Neural cell (in vitro differentiated cells): ENCODE results near the gene STUM. TPM values are rescaled to one million over a fixed set of nuclear protein-coding genes. Genes with fewer than 3 reads are reported as not detected.

Experiments used
- H2AFZ ChIP-seq: fragments of 200-600, 300-800 bp; sonication (generic), shearing (Covaris generic); 2 replicates; pipeline ENCODE4 v1.6.0; 2014; ENCODE audit warnings: low read depth, mild to moderate bottlenecking, antibody characterized with exemption, low read length, moderate library complexity
- H3F3A ChIP-seq: fragments of 200-600 bp; shearing (Covaris generic); 2 replicates; pipeline ENCODE4 v1.6.1; 2016; ENCODE audit warnings: mild to moderate bottlenecking, moderate library complexity, mixed read lengths, antibody characterized with exemption, low read length; ENCODE audit not compliant: insufficient read depth, poor library complexity, severe bottlenecking
- H3K27ac ChIP-seq: fragments of 200-600, 300-800 bp; sonication (generic), shearing (Covaris generic); 2 replicates; pipeline ENCODE4 v1.5.1; 2014; ENCODE audit warnings: mild to moderate bottlenecking, low read length, moderate library complexity
- H3K27me3 ChIP-seq: fragments of 300-800, 200-600 bp; sonication (generic), shearing (Covaris generic); 2 replicates; pipeline ENCODE4 v1.6.0; 2014; ENCODE audit warnings: mild to moderate bottlenecking, low read depth, low read length, moderate library complexity; ENCODE audit not compliant: insufficient read depth
- H3K36me3 ChIP-seq: fragments of 300-800, 200-600 bp; sonication (generic), shearing (Covaris generic); 2 replicates; pipeline ENCODE4 v1.5.1; 2014; ENCODE audit warnings: mild to moderate bottlenecking, antibody characterized with exemption, low read length, moderate library complexity; ENCODE audit not compliant: insufficient read depth
- H3K4me2 ChIP-seq: fragments of 300-800, 200-600 bp; sonication (generic), shearing (Covaris generic); 2 replicates; pipeline ENCODE4 v1.6.0; 2014; ENCODE audit warnings: mild to moderate bottlenecking, low read length
- H3K4me3 ChIP-seq: fragments of 300-800, 200-600 bp; sonication (generic), shearing (Covaris generic); 2 replicates; pipeline ENCODE4 v1.5.1; 2014; ENCODE audit warnings: mild to moderate bottlenecking, low read length, moderate library complexity
- H3K79me2 ChIP-seq: fragments of 200-600 bp; shearing (Covaris generic); replicated peaks from 2 replicates; pipeline ENCODE4 v1.6.0; 2014; ENCODE audit warnings: mild to moderate bottlenecking, low read length, moderate library complexity; ENCODE audit not compliant: insufficient read depth
- H3K9ac ChIP-seq: fragments of 300-800, 200-600 bp; sonication (generic), shearing (Covaris generic); 2 replicates; pipeline ENCODE4 v1.6.1; 2016; ENCODE audit warnings: mild to moderate bottlenecking, low read length, mixed read lengths
- H3K9me2 ChIP-seq: fragments of 200-600 bp; shearing (Covaris generic); 2 replicates; pipeline ENCODE4 v1.6.1; 2016; ENCODE audit warnings: mild to moderate bottlenecking, low read length, mixed read lengths; ENCODE audit not compliant: insufficient read depth
- H3K9me3 ChIP-seq: fragments of 200-600, 300-800 bp; sonication (generic), shearing (Covaris generic); 2 replicates; pipeline ENCODE4 v1.6.1; 2016; ENCODE audit warnings: mild to moderate bottlenecking, mixed run types, low read length, moderate library complexity, mixed read lengths
- H4K20me1 ChIP-seq: fragments of 200-600 bp; shearing (Covaris generic); 2 replicates; pipeline ENCODE4 v1.6.1; 2016; ENCODE audit warnings: mild to moderate bottlenecking, mixed run types; ENCODE audit not compliant: insufficient read depth
- CTCF ChIP-seq: fragments of 450-650 bp; IDR thresholded peaks from 2 replicates; pipeline ENCODE4 v1.5.1; 2014; ENCODE audit warnings: antibody characterized with exemption, mild to moderate bottlenecking, moderate library complexity; ENCODE audit not compliant: poor library complexity, severe bottlenecking
- EP300 ChIP-seq: fragments of 450-650 bp; conservative IDR thresholded peaks from 2 replicates; pipeline ENCODE4 v1.6.1; 2014; ENCODE audit warnings: antibody characterized with exemption, mild to moderate bottlenecking, moderate library complexity; ENCODE audit not compliant: poor library complexity, severe bottlenecking
- EZH2 ChIP-seq: fragments of 200-600, 300-800 bp; shearing (Covaris generic), sonication (generic); IDR thresholded peaks from 2 replicates; pipeline ENCODE4 v1.6.1; 2014; ENCODE audit warnings: antibody characterized with exemption, low read length, borderline replicate concordance, mild to moderate bottlenecking; ENCODE audit not compliant: insufficient read depth, poor library complexity, severe bottlenecking
- MXI1 ChIP-seq: fragments of 450-650 bp; conservative IDR thresholded peaks from 2 replicates; pipeline ENCODE4 v1.6.1; 2014; ENCODE audit warnings: antibody characterized with exemption, mild to moderate bottlenecking; ENCODE audit not compliant: poor library complexity, severe bottlenecking
- POLR2AphosphoS5 ChIP-seq: IDR thresholded peaks from 2 replicates; pipeline ENCODE4 v1.6.1; 2012
- RAD21 ChIP-seq: fragments of 450-650 bp; conservative IDR thresholded peaks from 2 replicates; pipeline ENCODE4 v1.6.1; 2014; ENCODE audit warnings: antibody characterized with exemption, mild to moderate bottlenecking, moderate library complexity
- SMC3 ChIP-seq: fragments of 450-650 bp; conservative IDR thresholded peaks from 2 replicates; pipeline ENCODE4 v1.6.1; 2014; ENCODE audit warnings: antibody characterized with exemption, mild to moderate bottlenecking, moderate library complexity; ENCODE audit not compliant: poor library complexity
- TAF1 ChIP-seq: IDR thresholded peaks from 2 replicates; pipeline ENCODE4 v1.6.1; 2012; ENCODE audit warnings: low read depth
- polyA plus RNA-seq: library from polyadenylated mRNA; depleted of rRNA; stranded (reverse); fragments of >200 nt; gene quantifications from 2 replicates; pipeline ENCODE4 v1.2.3, GENCODE V29; 2014
- TF ChIP-seq, protein P1 (sequence below): IDR thresholded peaks from 2 replicates; pipeline ENCODE4 v1.6.1; 2012; ENCODE audit warnings: borderline replicate concordance

The STUM gene
- polyA plus RNA-seq, 1 donor from 2014 or later, result 0.52 TPM

DNA sequence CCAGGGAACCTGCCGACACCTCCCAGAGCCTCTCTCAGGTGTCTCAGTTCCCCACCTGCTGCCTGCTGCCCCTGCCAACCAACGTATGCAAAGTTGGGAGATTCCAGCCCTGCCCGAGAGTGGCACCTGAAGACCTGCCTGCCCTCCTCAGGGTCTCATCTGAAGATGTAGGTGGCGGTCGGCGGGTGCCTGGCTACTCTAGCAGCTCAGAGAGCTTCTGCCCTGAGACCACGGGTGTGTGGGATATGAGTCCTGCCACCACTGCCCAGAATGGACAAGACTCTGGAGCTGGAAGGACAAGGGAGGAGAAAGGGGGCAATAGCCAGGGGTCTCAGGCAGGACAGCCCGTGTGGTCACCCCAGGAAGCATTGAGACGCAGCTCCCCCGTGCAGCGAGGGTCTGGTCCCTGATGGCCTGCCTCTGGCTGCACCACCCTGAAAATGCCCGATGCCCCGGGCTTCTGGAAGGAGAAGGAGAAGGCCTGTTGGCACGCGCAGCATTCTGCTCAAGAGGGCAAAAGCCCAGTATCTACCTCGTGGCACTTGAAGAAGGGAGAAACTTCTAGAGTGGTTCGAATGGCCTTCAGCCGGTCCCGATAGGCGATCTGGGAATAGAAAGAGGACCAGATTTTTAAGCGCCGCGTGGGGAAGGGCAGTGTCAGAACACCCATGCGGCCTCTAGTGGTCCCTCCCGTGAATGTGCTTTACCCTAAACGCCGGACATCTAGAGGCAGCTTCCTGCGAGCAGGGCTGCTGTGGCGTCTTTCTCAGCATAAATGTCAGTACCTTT, 88.8 kb downstream of the STUM start:
- no peak overlapping the region for H3K9ac ChIP-seq
- H3K36me3 ChIP-seq, result no peaks in the 10 kb centered on the region
- TF ChIP-seq SMC3 (no peak), TAF1 (no peak), EP300 (no peak), MXI1 (no peak), POLR2AphosphoS5 (no peak)
- TF ChIP-seq, protein P1, sequence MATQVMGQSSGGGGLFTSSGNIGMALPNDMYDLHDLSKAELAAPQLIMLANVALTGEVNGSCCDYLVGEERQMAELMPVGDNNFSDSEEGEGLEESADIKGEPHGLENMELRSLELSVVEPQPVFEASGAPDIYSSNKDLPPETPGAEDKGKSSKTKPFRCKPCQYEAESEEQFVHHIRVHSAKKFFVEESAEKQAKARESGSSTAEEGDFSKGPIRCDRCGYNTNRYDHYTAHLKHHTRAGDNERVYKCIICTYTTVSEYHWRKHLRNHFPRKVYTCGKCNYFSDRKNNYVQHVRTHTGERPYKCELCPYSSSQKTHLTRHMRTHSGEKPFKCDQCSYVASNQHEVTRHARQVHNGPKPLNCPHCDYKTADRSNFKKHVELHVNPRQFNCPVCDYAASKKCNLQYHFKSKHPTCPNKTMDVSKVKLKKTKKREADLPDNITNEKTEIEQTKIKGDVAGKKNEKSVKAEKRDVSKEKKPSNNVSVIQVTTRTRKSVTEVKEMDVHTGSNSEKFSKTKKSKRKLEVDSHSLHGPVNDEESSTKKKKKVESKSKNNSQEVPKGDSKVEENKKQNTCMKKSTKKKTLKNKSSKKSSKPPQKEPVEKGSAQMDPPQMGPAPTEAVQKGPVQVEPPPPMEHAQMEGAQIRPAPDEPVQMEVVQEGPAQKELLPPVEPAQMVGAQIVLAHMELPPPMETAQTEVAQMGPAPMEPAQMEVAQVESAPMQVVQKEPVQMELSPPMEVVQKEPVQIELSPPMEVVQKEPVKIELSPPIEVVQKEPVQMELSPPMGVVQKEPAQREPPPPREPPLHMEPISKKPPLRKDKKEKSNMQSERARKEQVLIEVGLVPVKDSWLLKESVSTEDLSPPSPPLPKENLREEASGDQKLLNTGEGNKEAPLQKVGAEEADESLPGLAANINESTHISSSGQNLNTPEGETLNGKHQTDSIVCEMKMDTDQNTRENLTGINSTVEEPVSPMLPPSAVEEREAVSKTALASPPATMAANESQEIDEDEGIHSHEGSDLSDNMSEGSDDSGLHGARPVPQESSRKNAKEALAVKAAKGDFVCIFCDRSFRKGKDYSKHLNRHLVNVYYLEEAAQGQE, result no peak
- no peaks in the 10 kb centered on the region for H3K79me2 ChIP-seq
- H3F3A ChIP-seq, result no peaks in the 10 kb centered on the region
- H3K4me3 ChIP-seq, result no peak overlapping the region
- no peaks in the 10 kb centered on the region for H3K9me3 ChIP-seq
- no peak overlapping the region for H3K27ac ChIP-seq
- no peaks in the 10 kb centered on the region for H3K9me2 ChIP-seq
- no peaks in the 10 kb centered on the region for H3K27me3 ChIP-seq
- H2AFZ ChIP-seq, result no peak overlapping the region
- H4K20me1 ChIP-seq, result no peaks in the 10 kb centered on the region
- no peak overlapping the region for H3K4me2 ChIP-seq

DNA sequence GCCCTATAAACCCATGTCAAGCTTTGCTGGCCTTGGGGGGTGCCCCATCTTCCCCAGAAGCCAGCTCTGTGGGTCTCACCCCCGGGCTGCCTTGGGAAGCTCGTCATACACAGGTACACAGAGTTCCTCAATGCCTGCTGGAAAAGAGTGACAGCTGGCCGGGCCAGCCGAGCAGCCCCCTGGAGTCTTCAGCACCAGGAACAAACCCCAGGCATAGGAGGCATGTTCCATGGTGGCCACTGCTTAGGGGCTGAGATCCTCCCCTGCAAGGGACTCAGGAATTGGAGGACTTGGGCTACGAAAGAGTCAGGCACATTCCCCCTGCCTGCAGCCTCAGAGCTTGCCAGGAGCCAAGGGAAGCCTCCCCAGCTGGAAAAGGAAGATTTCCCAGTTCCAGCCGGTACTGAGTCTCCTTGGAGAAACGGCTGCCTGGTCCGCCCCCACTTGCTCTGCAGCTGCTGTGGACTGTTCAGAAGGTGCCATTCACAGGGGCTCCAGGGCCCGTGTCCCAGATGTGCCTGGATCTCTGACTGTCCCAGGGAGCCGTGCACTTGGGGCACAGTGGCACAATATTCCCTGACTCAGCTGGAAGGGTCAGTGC, 89.5 kb downstream of the STUM start:
- Histone ChIP-seq H2AFZ (no peak overlapping the region), H3K9me3 (no peaks in the 10 kb centered on the region), H3K36me3 (no peaks in the 10 kb centered on the region), H3F3A (no peaks in the 10 kb centered on the region), H3K79me2 (no peaks in the 10 kb centered on the region), H3K9me2 (no peaks in the 10 kb centered on the region), H3K9ac (no peak overlapping the region), H3K27ac (no peak overlapping the region), H4K20me1 (no peaks in the 10 kb centered on the region), H3K4me3 (no peak overlapping the region), H3K27me3 (no peaks in the 10 kb centered on the region), H3K4me2 (no peak overlapping the region)
- TF ChIP-seq TAF1 (no peak), SMC3 (no peak), RAD21 (no peak), POLR2AphosphoS5 (no peak), EZH2 (no peak), CTCF (no peak), MXI1 (no peak), EP300 (no peak)
- TF ChIP-seq, protein P1, result no peak
